SK-N-MC (cell line): Measurements from ENCODE around the gene ARID1B.

Experiments used
- DNase-seq: peaks from one replicate; pipeline ENCODE4 v3.0.0-alpha.2; 2011; ENCODE audit warnings: low read depth, low spot score
- H3K27ac ChIP-seq: fragments of 200-600 bp; sonication (generic); 2 replicates; pipeline ENCODE4 v1.5.1; 2016; ENCODE audit warnings: mixed run types
- H3K36me3 ChIP-seq: fragments of 200-600 bp; sonication (generic); 2 replicates; pipeline ENCODE4 v1.6.1; 2017; ENCODE audit warnings: antibody characterized with exemption, low read length, mixed read lengths; ENCODE audit not compliant: insufficient read depth
- H3K4me3 ChIP-seq: fragments of 200-600 bp; sonication (generic); 2 replicates; pipeline ENCODE4 v1.5.1; 2016
- H3K9ac ChIP-seq: fragments of 200-600 bp; sonication (generic); 2 replicates; pipeline ENCODE4 v1.8.0; 2017; ENCODE audit warnings: mixed run types, mixed read lengths; ENCODE audit not compliant: insufficient read length
- H3K9me3 ChIP-seq: fragments of 200-600 bp; sonication (generic); 2 replicates; pipeline ENCODE4 v1.6.1; 2017; ENCODE audit warnings: low read depth, mild to moderate bottlenecking, antibody characterized with exemption, low read length, moderate library complexity, mixed read lengths
- EZH2 ChIP-seq: fragments of 200-600 bp; sonication (generic); IDR thresholded peaks from one replicate; pipeline ENCODE4 v1.6.1; 2017; ENCODE audit warnings: antibody characterized with exemption
- FOXP2 ChIP-seq: optimal IDR thresholded peaks from 2 replicates; pipeline ENCODE3; 2011; ENCODE audit warnings: mild to moderate bottlenecking, moderate library complexity; ENCODE audit not compliant: insufficient read depth; ENCODE audit errors: extremely low read length, control extremely low read depth
- POLR2AphosphoS5 ChIP-seq: IDR thresholded peaks from 2 replicates; pipeline ENCODE4 v1.6.1; 2012; ENCODE audit warnings: mild to moderate bottlenecking, low read depth, low read length, borderline replicate concordance

ARID1B gene

GRCh38 chr6:157233686-157234085 is 456.5 kb downstream of the ARID1B start:
- H3K9me3 ChIP-seq = no peaks in the 10 kb centered on the region
- H3K36me3 ChIP-seq = no peaks in the 10 kb centered on the region
- no peak overlapping the region for H3K4me3 ChIP-seq
- no peak overlapping the region for H3K9ac ChIP-seq
- TF ChIP-seq POLR2AphosphoS5 (no peak), EZH2 (no peak), FOXP2 (no peak)
- DNase-seq = no peak
- H3K27ac ChIP-seq = no peak overlapping the region

- H3K9ac ChIP-seq = no peak overlapping the region
- no peaks in the 10 kb centered on the region for H3K9me3 ChIP-seq
- no peaks in the 10 kb centered on the region for H3K36me3 ChIP-seq
- TF ChIP-seq EZH2 = no peak
- no peak for TF ChIP-seq FOXP2
- TF ChIP-seq POLR2AphosphoS5 = no peak
- no peak for DNase-seq
- H3K27ac ChIP-seq = no peak overlapping the region
- no peak overlapping the region for H3K4me3 ChIP-seq
Measured at GRCh38 chr6:157235600-157236039, 458.4 kb downstream of the ARID1B start.

DNA sequence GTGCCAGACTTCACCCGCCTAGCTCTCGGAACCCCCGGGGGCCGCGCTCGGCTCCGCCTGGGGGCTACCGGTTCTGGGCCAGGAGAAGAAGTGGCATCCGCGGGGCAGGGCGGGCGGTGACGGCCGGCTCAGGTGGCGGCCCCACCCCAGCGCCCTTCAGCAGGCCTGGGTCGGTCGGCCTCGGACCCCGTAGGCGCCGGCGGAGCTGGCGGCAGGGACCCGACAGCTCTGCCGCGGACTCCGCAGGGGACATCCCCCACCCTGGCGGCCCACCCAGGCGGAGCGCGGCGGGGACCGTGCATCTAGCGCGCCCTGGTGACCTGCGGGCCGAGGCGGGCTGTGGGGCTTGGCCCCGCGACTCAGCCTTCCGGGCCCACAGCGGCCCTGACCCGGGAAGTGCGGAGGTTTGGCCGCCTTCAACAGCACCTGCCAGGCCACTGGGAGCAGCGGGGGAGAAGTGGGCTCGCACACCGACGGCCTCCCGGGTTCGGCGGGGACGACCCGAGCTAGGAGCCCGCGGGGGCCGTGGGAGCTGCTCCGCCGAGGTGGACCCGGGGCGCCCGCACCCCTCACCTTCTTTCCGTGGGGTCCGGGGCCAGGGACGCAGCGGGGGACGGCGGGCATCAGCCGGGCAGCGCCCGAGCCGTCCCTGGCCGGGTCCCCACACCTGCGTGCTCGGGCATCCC is 459.0 kb downstream of the ARID1B start:
- no peak overlapping the region for H3K27ac ChIP-seq
- H3K9me3 ChIP-seq = no peaks in the 10 kb centered on the region
- no peak overlapping the region for H3K9ac ChIP-seq
- TF ChIP-seq FOXP2 (no peak), POLR2AphosphoS5 (no peak), EZH2 (no peak)
- no peak for DNase-seq
- H3K4me3 ChIP-seq = no peak overlapping the region
- no peaks in the 10 kb centered on the region for H3K36me3 ChIP-seq

GRCh38 chr6:157238346-157238745 is 461.2 kb downstream of the ARID1B start:
- Histone ChIP-seq H3K4me3 (no peak overlapping the region), H3K36me3 (no peaks in the 10 kb centered on the region), H3K27ac (no peak overlapping the region), H3K9me3 (no peaks in the 10 kb centered on the region), H3K9ac (no peak overlapping the region)
- no peak for TF ChIP-seq EZH2
- TF ChIP-seq POLR2AphosphoS5 = no peak
- no peak for DNase-seq

DNA sequence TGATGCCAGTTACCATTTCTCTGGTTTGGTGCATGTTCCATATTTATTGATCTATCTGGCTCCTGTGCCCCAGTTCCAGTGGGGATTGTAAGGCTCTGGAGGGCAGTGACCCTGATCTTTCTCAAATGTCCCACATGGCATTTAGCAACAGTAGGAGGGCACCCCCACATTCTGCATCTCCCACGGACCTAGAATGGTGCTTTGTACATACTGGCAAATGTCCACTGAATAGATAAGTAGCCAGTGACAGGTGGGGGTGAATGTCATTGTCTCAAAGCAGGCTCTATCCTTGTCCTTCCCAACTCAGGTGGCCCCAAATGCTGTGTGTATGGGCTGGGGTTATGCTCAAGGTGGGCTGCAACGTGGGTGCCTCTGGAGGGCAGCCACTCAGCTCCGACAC is 462.0 kb downstream of the ARID1B start:
- no peaks in the 10 kb centered on the region for H3K9me3 ChIP-seq
- H3K4me3 ChIP-seq = no peak overlapping the region
- no peak overlapping the region for H3K27ac ChIP-seq
- no peak for TF ChIP-seq POLR2AphosphoS5
- TF ChIP-seq FOXP2 = no peak
- TF ChIP-seq EZH2 = no peak
- no peak overlapping the region for H3K9ac ChIP-seq
- DNase-seq = no peak
- no peaks in the 10 kb centered on the region for H3K36me3 ChIP-seq

- peak overlapping the region; percentile 83 for H3K27ac ChIP-seq
- H3K9me3 ChIP-seq = no peaks in the 10 kb centered on the region
- peak overlapping the region; percentile 85 for H3K4me3 ChIP-seq
- DNase-seq = no peak
- peak overlapping the region; percentile 34 for H3K9ac ChIP-seq
- TF ChIP-seq POLR2AphosphoS5 (no peak), FOXP2 (no peak), EZH2 (no peak)
- no peaks in the 10 kb centered on the region for H3K36me3 ChIP-seq
Measured at GRCh38 chr6:157239671-157240058, 462.5 kb downstream of the ARID1B start.

DNA sequence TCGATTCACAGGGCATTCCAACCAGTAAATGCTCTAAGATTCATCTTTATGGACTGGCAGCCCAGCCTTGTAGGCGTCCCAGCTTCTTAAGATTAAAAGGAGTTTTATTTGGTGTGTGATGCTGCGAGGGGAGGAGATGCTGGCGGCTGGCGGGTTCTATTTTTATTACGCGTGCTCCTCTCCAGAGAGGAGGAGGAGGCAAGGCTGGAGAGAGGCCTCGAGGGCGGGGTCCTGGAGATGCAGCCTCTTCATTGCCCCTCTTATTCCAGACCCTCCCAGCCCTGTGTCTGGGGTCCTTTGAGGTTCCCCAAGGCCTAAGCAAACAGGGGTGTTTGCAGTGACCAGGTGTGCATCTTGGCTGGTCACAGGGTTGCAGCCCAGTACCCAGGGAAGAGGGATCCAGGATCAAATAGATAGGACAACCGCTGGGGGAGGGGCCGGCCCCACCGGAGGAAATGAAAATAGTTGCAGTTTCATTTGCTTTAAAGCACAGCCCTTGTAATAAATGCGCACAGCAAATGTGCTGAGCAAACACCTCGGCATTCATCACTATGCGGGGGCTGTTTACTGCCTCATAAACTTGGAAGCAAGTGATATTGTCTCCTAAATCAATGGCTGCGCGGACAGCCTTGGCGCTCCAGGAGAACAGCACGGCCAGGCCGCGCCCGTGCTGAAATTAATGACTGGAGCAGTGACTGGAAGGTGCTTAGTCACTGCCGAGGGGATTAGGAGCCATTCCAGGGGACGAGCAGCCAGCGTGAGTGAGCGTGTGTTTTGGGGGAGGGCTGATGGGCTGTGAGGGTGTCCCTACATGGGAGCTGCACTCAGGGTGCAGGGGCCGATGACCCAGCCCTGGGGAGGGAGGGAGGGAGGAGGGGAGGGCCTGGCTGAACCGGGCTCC is 463.1 kb downstream of the ARID1B start:
- Histone ChIP-seq H3K9me3 (no peaks in the 10 kb centered on the region), H3K36me3 (no peaks in the 10 kb centered on the region), H3K4me3 (peak overlapping the region; percentile 85), H3K27ac (peak overlapping the region; percentile 83), H3K9ac (peak overlapping the region; percentile 70)
- peak; percentile 37 for DNase-seq
- TF ChIP-seq EZH2 (no peak), POLR2AphosphoS5 (0 out of 2 replicates have a peak, but pooled peaks have one; percentile 8), FOXP2 (peak; percentile 87)

DNA sequence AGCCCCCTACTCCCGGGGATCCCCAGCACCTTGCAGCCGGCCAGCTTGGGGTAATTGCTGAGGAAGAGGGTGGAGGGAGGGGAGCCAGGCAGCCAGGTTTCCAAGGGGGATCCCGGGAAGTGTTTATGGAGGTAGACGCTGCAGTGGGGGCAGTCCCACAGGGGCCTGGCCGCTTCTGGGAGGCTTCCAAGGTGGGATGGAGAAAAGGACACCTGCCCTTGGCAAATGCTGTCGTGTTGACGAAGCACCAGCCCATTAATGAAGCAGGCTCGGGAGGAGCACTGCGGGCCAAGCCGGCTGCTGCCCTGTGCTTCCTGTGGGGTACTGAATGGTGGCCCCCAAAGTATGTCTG is 463.8 kb downstream of the ARID1B start:
- no peaks in the 10 kb centered on the region for H3K9me3 ChIP-seq
- peak overlapping the region; percentile 70 for H3K9ac ChIP-seq
- no peak for DNase-seq
- H3K27ac ChIP-seq = peak overlapping the region; percentile 83; the same call in 1 of the 2 replicates
- TF ChIP-seq EZH2 (no peak), POLR2AphosphoS5 (no peak), FOXP2 (no peak)
- H3K36me3 ChIP-seq = no peaks in the 10 kb centered on the region
- H3K4me3 ChIP-seq = peak overlapping the region; percentile 85

GRCh38 chr6:157242791-157243190 is 465.6 kb downstream of the ARID1B start:
- Histone ChIP-seq H3K9ac (no peak overlapping the region), H3K4me3 (no peak overlapping the region), H3K27ac (peak overlapping the region; percentile 39; the same call in 1 of the 2 replicates), H3K9me3 (no peaks in the 10 kb centered on the region), H3K36me3 (no peaks in the 10 kb centered on the region)
- no peak for DNase-seq
- no peak for TF ChIP-seq EZH2
- no peak for TF ChIP-seq FOXP2
- no peak for TF ChIP-seq POLR2AphosphoS5
